ENCODE results near the gene CYFIP1.

CYFIP1 gene

DNA sequence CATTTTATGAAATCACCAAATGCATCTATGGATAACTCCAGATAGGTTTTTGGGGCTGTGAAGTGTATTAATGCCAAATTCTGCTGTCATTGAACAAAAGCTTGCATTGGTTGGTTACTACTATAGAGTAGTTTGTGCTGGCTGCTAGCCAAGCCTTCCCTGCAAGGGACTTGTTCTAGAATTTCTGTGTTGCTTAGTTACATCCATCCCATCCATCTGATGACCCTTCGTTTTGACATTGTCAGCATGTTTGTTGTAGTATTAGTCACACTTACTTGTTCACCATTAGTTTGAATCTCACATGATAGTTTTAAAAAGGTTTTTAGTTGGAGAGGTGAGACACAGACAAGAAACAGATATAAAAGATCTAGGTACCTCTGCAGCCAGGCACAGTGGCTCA, 148.7 kb downstream of the CYFIP1 start:
- Histone ChIP-seq H3K4me1 (ENCODE audit: control insufficient read depth, insufficient read depth, low read length, poor library complexity, severe bottlenecking) (no peaks in the 10 kb centered on the region), H3K9me3 (ENCODE audit: control insufficient read depth, low read length) (no peaks in the 10 kb centered on the region), H3K27ac (ENCODE audit: insufficient read depth, low read length, poor library complexity, severe bottlenecking) (no peak overlapping the region), H3K27me3 (replicated peaks; ENCODE audit: control insufficient read depth, insufficient read depth, low read length, poor library complexity, severe bottlenecking) (no peaks in the 10 kb centered on the region), H3K4me3 (ENCODE audit: insufficient read depth, low read depth, low read length, poor library complexity, severe bottlenecking) (no peak overlapping the region), H3K36me3 (ENCODE audit: control insufficient read depth, insufficient read depth, low read length) (no peaks in the 10 kb centered on the region)
- DNase-seq: no peak

DNA sequence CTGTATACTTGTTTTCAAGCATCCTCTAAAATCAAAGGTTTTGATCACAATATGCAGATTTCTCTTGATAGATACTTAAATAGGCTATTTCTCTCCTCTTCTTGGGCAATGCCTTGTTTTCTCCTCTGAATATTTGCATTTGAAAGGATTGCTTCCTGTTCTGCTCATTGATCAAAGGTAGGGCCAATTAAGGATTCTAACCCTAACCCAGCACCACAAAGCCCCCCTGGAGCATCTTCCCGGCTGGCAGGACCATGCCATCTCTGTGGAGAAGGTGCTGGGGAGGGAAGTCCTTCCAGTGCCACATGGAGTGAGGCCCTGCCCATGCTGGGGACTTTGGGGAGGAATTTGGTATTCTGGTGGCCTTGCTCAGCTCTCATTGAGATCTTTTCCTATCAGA, 153.0 kb downstream of the CYFIP1 start:
- H3K27ac ChIP-seq (ENCODE audit: insufficient read depth, low read length, poor library complexity, severe bottlenecking): no peak overlapping the region
- DNase-seq: no peak
- H3K36me3 ChIP-seq (ENCODE audit: control insufficient read depth, insufficient read depth, low read length): peaks cover 16% of the 10 kb centered on the region
- H3K27me3 ChIP-seq (replicated peaks; ENCODE audit: control insufficient read depth, insufficient read depth, low read length, poor library complexity, severe bottlenecking): no peaks in the 10 kb centered on the region
- no peaks in the 10 kb centered on the region for H3K4me1 ChIP-seq (ENCODE audit: control insufficient read depth, insufficient read depth, low read length, poor library complexity, severe bottlenecking)
- H3K4me3 ChIP-seq (ENCODE audit: insufficient read depth, low read depth, low read length, poor library complexity, severe bottlenecking): no peak overlapping the region
- no peaks in the 10 kb centered on the region for H3K9me3 ChIP-seq (ENCODE audit: control insufficient read depth, low read length)

GRCh38 chr15:22823495-22824128, 156.6 kb downstream of the CYFIP1 start:
- H3K27ac ChIP-seq (ENCODE audit: insufficient read depth, low read length, poor library complexity, severe bottlenecking): no peak overlapping the region
- no peaks in the 10 kb centered on the region for H3K4me1 ChIP-seq (ENCODE audit: control insufficient read depth, insufficient read depth, low read length, poor library complexity, severe bottlenecking)
- H3K4me3 ChIP-seq (ENCODE audit: insufficient read depth, low read depth, low read length, poor library complexity, severe bottlenecking): no peak overlapping the region
- no peaks in the 10 kb centered on the region for H3K9me3 ChIP-seq (ENCODE audit: control insufficient read depth, low read length)
- no peak for DNase-seq
- H3K27me3 ChIP-seq (replicated peaks; ENCODE audit: control insufficient read depth, insufficient read depth, low read length, poor library complexity, severe bottlenecking): no peaks in the 10 kb centered on the region
- peaks cover 33% of the 10 kb centered on the region for H3K36me3 ChIP-seq (ENCODE audit: control insufficient read depth, insufficient read depth, low read length)

DNA sequence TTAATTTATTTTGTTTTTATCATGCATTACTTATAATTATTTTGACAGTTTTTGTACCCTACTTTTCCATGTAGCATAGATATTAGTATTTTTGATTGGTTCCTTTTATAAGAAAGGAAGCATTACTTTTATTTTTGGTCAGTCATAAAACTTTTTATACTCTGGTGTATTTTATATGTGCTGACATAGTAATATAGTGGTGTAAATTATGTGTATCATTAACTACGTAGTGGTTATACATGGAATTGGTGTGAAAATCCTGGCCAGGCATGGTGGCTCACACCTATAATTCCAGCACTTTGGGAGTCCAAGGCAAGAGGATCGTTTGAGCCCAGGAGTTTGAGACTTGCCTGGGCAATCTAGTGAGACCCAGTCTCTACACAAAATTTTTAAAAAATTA, 160.5 kb downstream of the CYFIP1 start:
- H3K4me3 ChIP-seq (ENCODE audit: insufficient read depth, low read depth, low read length, poor library complexity, severe bottlenecking): no peak overlapping the region
- H3K36me3 ChIP-seq (ENCODE audit: control insufficient read depth, insufficient read depth, low read length): peaks cover 27% of the 10 kb centered on the region
- H3K9me3 ChIP-seq (ENCODE audit: control insufficient read depth, low read length): no peaks in the 10 kb centered on the region

More for the DNA sequence above, 160.5 kb downstream of the CYFIP1 start:
- H3K27ac ChIP-seq (ENCODE audit: insufficient read depth, low read length, poor library complexity, severe bottlenecking): no peak overlapping the region
- no peaks in the 10 kb centered on the region for H3K27me3 ChIP-seq (replicated peaks; ENCODE audit: control insufficient read depth, insufficient read depth, low read length, poor library complexity, severe bottlenecking)
- no peaks in the 10 kb centered on the region for H3K4me1 ChIP-seq (ENCODE audit: control insufficient read depth, insufficient read depth, low read length, poor library complexity, severe bottlenecking)
- no peak for DNase-seq
